HCT116 (cell line): ENCODE data around the gene ELAVL2. TPM values are rescaled to one million over a fixed set of nuclear protein-coding genes. Genes with fewer than 3 reads are reported as not detected.

Experiments used
- ATAC-seq: fragments of 200-7000 bp; cut with Tn5 transposase; 2 replicates; pipeline ENCODE4 v1.9.1; 2020; ENCODE audit warnings: mild to moderate bottlenecking, moderate library complexity
- BruUV-seq: library from RNA; stranded (reverse); fragments of 400-500 nt; replicated peaks from 2 replicates; lab custom pipeline; 2021; lab: Mats Ljungman, UMichigan
- CTCF ChIA-PET: fragments of 300-600 bp; sonication (Branson Sonifier 250); formaldehyde crosslinking; loops from one replicate; lab custom pipeline; 2021; ENCODE audit warnings: antibody characterized with exemption; lab: Charles Lee
- POLR2A ChIA-PET: fragments of 300-600, 350-600 bp; sonication (Branson Sonifier 250); formaldehyde crosslinking; loops from one replicate; lab custom pipeline; 2021; ENCODE audit warnings: antibody characterized with exemption; lab: Charles Lee
- RAD21 ChIA-PET, 2 experiments: fragments of 300-600 bp; sonication (Branson Sonifier 250); formaldehyde crosslinking; loops; one replicate each; lab custom pipeline; 2023; ENCODE audit warnings: low total read pairs in 2 of 2; ENCODE audit not compliant: uncharacterized antibody in 2 of 2, unreplicated experiment in 2 of 2, low non-redundant PET in 1 of 2; lab: Charles Lee
- DNase-seq: peaks from one replicate; pipeline ENCODE4 v3.0.0-alpha.2; 2010; ENCODE audit warnings: low read depth, low spot score
- H2AFZ ChIP-seq: fragments of 200-600 bp; shearing (Covaris generic), sonication (generic); 2 replicates; pipeline ENCODE4 v1.6.1; 2017; ENCODE audit warnings: low read depth, mixed run types, mixed read lengths, antibody characterized with exemption, low read length; ENCODE audit not compliant: poor library complexity, severe bottlenecking
- H3K27ac ChIP-seq: 2 replicates; pipeline ENCODE4 v1.5.1; 2012; ENCODE audit warnings: low read depth, low read length
- H3K27me3 ChIP-seq: fragments of 200-600 bp; sonication (generic); 2 replicates; pipeline ENCODE4 v1.6.1; 2016; ENCODE audit warnings: mixed run types, low read length, mixed read lengths; ENCODE audit not compliant: insufficient read depth
- H3K36me3 ChIP-seq, 2 experiments: fragments of 200-500 bp in 1 of 2; fragments of 200-600 bp in 1 of 2; sonication (Bioruptor generic) in 1 of 2; sonication (generic) in 1 of 2; 2 replicates each; pipeline versions ENCODE4 v1.5.1 to v1.6.1; 2014 to 2016; ENCODE audit warnings: low read length in 2 of 2, inconsistent platforms in 1 of 2, mixed read lengths in 1 of 2, mixed run types in 1 of 2; ENCODE audit not compliant: insufficient read depth in 2 of 2, control insufficient read depth in 1 of 2
- H3K4me1 ChIP-seq, 2 experiments: fragments of 200-600 bp in 1 of 2; sonication (generic) in 1 of 2; 2 replicates each; pipeline versions ENCODE4 v1.5.1 to v1.6.1; 2012 to 2017; ENCODE audit warnings: low read length in 2 of 2, inconsistent platforms in 1 of 2, mild to moderate bottlenecking in 1 of 2, mixed read lengths in 1 of 2, mixed run types in 1 of 2, moderate library complexity in 1 of 2; ENCODE audit not compliant: insufficient read depth in 2 of 2, control insufficient read depth in 1 of 2
- H3K4me2 ChIP-seq: fragments of 200-600 bp; sonication (generic); 2 replicates; pipeline ENCODE4 v1.6.1; 2017; ENCODE audit warnings: mixed run types, low read length, mixed read lengths
- H3K4me3 ChIP-seq, 2 experiments: fragments of 200-600 bp in 1 of 2; sonication (generic) in 1 of 2; replicated peaks in 1 of 2; 2 replicates each; pipeline ENCODE4 v1.5.1; 2011 to 2016; ENCODE audit warnings: low read length in 2 of 2, control low read depth in 1 of 2, low read depth in 1 of 2, mild to moderate bottlenecking in 1 of 2, mixed read lengths in 1 of 2, mixed run types in 1 of 2
- H3K79me2 ChIP-seq: fragments of 200-600 bp; sonication (generic); 2 replicates; pipeline ENCODE4 v1.6.1; 2017; ENCODE audit warnings: mild to moderate bottlenecking, mixed run types, low read length, moderate library complexity, mixed read lengths; ENCODE audit not compliant: insufficient read depth
- H3K9ac ChIP-seq: fragments of 200-600 bp; sonication (generic); 2 replicates; pipeline ENCODE4 v1.6.1; 2016; ENCODE audit warnings: low read length, mixed read lengths
- H3K9me2 ChIP-seq: fragments of 200-600 bp; sonication (generic), shearing (Covaris generic); 2 replicates; pipeline ENCODE4 v1.6.1; 2017; ENCODE audit warnings: mixed run types, mild to moderate bottlenecking, moderate library complexity; ENCODE audit not compliant: insufficient read depth
- H3K9me3 ChIP-seq, 2 experiments: fragments of 200-500 bp in 1 of 2; fragments of 200-600 bp in 1 of 2; sonication (Bioruptor generic) in 1 of 2; sonication (generic) in 1 of 2; 2 replicates each; pipeline ENCODE4 v1.6.1; 2014 to 2017; ENCODE audit warnings: low read length in 2 of 2, mixed read lengths in 2 of 2, inconsistent platforms in 1 of 2, low read depth in 1 of 2, mild to moderate bottlenecking in 1 of 2, mixed run types in 1 of 2, moderate library complexity in 1 of 2; ENCODE audit not compliant: control insufficient read depth in 1 of 2, insufficient read depth in 1 of 2
- H4K20me1 ChIP-seq: fragments of 200-600 bp; sonication (generic), shearing (Covaris generic); 2 replicates; pipeline ENCODE4 v1.6.1; 2017; ENCODE audit warnings: mixed run types, mild to moderate bottlenecking, moderate library complexity; ENCODE audit not compliant: insufficient read depth
- EZH2 ChIP-seq: fragments of 200-600 bp; sonication (generic); IDR thresholded peaks from 2 replicates; pipeline ENCODE4 v1.6.1; 2017; ENCODE audit warnings: antibody characterized with exemption, mixed run types
- intact Hi-C: fragments of 100-400 bp; cut with micrococcal nuclease; formaldehyde crosslinking; loops from 2 replicates; pipeline ENCODE4 v1.10.0; 2022
- total RNA-seq: library from RNA; stranded (reverse); gene quantifications from one replicate; pipeline ENCODE4 v1.2.1, GENCODE V29; 2021; ENCODE audit not compliant: unreplicated experiment
- TF ChIP-seq, protein P1 (sequence below), 3 experiments: fragments of 200-600 bp in 1 of 3; sonication (generic) in 1 of 3; IDR thresholded peaks in 2 of 3; conservative IDR thresholded peaks in 1 of 3; 2 replicates each; pipeline ENCODE4 v1.5.1; 2012 to 2017; ENCODE audit warnings: low read depth in 2 of 3, low read length in 2 of 3, antibody characterized with exemption in 1 of 3, borderline replicate concordance in 1 of 3, control low read depth in 1 of 3, mild to moderate bottlenecking in 1 of 3, mixed read lengths in 1 of 3, mixed run types in 1 of 3, moderate library complexity in 1 of 3; ENCODE audit not compliant: insufficient read depth in 1 of 3
- TF ChIP-seq, protein P2 (sequence below): IDR thresholded peaks from 2 replicates; pipeline ENCODE4 v1.6.1; 2012; ENCODE audit warnings: low read depth

Gene ELAVL2
- total RNA-seq, 1 experiment from 2014 or later, result not detected

DNA sequence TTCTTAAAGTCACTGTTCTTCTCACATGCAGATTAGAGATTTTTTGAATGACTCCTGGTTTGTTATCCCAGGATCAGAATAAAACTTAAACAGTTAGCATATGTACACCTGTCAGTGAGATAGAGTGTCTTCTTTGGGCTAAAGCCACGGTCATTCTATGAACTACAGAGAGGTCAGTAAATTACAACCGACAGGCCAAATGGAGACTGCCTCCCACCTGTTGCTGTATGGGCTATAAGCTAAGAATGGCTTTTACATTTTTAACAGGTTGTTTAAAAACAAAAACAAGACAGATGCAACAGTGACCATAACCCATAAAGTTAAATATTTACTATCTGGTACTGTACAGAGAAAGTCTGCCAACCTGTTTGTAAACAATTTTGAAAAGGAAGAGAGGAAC, 125.7 kb downstream of the ELAVL2 start (continued):
- TF ChIP-seq, protein P1, sequence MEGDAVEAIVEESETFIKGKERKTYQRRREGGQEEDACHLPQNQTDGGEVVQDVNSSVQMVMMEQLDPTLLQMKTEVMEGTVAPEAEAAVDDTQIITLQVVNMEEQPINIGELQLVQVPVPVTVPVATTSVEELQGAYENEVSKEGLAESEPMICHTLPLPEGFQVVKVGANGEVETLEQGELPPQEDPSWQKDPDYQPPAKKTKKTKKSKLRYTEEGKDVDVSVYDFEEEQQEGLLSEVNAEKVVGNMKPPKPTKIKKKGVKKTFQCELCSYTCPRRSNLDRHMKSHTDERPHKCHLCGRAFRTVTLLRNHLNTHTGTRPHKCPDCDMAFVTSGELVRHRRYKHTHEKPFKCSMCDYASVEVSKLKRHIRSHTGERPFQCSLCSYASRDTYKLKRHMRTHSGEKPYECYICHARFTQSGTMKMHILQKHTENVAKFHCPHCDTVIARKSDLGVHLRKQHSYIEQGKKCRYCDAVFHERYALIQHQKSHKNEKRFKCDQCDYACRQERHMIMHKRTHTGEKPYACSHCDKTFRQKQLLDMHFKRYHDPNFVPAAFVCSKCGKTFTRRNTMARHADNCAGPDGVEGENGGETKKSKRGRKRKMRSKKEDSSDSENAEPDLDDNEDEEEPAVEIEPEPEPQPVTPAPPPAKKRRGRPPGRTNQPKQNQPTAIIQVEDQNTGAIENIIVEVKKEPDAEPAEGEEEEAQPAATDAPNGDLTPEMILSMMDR (IDR thresholded peaks at IDR 0.05 in 2 of 3, conservative IDR thresholded peaks at IDR 0.05 in 1 of 3; ENCODE audit: borderline replicate concordance in 1 of 3, insufficient read depth in 1 of 3, low read depth in 2 of 3, low read length in 2 of 3), result no peak
- no peak for TF ChIP-seq EZH2

DNA sequence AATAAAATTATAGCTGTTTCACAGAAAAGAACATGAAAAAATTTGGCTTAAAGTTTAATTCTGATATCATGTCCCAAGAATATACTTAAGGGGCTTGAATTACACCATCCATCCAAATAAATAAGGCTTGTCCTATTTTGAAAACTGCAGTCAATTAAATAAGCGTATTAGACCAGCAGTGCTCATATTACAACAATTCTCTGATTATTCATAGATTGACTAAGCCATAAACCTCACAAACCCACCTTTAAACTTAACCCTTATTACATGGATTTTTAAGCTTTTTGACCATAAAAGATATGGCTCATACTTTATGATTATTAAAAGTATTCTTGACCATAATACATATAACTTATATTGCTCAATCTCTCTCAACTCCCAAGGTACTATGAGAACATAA, 127.9 kb downstream of the ELAVL2 start:
- Histone ChIP-seq H3K9me3 (peaks cover 15 to 19% of the 10 kb centered on the region in 2 experiments; a peak in 2 of 4 replicates), H3K4me2 (no peak overlapping the region), H3K36me3 (no peaks in the 10 kb centered on the region), H4K20me1 (no peaks in the 10 kb centered on the region), H2AFZ (no peak overlapping the region), H3K4me1 (no peaks in the 10 kb centered on the region), H3K4me3 (no peak overlapping the region), H3K9me2 (no peaks in the 10 kb centered on the region), H3K79me2 (no peaks in the 10 kb centered on the region), H3K27me3 (no peaks in the 10 kb centered on the region), H3K9ac (no peak overlapping the region), H3K27ac (no peak overlapping the region)
- ChIA-PET RAD21 (no interaction called here), CTCF (no interaction called here), POLR2A (no interaction called here)
- TF ChIP-seq, protein P2, sequence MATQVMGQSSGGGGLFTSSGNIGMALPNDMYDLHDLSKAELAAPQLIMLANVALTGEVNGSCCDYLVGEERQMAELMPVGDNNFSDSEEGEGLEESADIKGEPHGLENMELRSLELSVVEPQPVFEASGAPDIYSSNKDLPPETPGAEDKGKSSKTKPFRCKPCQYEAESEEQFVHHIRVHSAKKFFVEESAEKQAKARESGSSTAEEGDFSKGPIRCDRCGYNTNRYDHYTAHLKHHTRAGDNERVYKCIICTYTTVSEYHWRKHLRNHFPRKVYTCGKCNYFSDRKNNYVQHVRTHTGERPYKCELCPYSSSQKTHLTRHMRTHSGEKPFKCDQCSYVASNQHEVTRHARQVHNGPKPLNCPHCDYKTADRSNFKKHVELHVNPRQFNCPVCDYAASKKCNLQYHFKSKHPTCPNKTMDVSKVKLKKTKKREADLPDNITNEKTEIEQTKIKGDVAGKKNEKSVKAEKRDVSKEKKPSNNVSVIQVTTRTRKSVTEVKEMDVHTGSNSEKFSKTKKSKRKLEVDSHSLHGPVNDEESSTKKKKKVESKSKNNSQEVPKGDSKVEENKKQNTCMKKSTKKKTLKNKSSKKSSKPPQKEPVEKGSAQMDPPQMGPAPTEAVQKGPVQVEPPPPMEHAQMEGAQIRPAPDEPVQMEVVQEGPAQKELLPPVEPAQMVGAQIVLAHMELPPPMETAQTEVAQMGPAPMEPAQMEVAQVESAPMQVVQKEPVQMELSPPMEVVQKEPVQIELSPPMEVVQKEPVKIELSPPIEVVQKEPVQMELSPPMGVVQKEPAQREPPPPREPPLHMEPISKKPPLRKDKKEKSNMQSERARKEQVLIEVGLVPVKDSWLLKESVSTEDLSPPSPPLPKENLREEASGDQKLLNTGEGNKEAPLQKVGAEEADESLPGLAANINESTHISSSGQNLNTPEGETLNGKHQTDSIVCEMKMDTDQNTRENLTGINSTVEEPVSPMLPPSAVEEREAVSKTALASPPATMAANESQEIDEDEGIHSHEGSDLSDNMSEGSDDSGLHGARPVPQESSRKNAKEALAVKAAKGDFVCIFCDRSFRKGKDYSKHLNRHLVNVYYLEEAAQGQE, result no peak
- intact Hi-C loops, result loop anchor here (1.0 kb wide), 1 partner anchor 8 kb away; no protein-coding TSS in a partner anchor
- DNase-seq (no peak), ATAC-seq (no peak)
- BruUV-seq, result no TSS peak
